SHP77 treated with DMSO at 0.1 percent for 48 hours (cell line): Measurements from ENCODE around the gene FAM228B.
"Not testable (repeated sequence)": the region's sequence is repeated elsewhere in the genome, so short reads cannot be mapped to it uniquely, and the experiment has no call there.

ENCODE experiments used
- DNase-seq: peaks from one replicate; lab custom pipeline; 2025; lab: John Stamatoyannopoulos, UW

FAM228B gene

DNA sequence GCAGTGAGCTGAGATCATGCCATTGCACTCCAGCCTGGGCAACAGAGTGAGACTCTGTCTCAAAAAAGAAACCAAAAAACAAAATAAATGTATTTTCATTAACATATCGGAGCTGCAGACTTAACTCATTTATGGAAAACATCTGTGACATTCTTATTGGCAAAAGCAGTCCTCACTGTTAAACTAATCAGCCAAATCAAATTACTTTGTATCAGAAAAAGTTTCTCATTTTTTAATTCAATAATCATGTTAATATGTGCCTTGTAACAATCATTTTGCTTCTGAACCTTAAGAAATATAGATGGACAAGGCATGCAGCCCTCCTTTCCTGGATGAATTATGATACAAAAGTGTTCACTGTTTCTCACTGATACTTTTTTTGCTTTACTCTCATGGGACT, 20.6 kb upstream of the FAM228B start:
- DNase-seq = no peak

GRCh38 chr2:24104110-24104650, 19.1 kb upstream of the FAM228B start:
- DNase-seq = no peak

DNA sequence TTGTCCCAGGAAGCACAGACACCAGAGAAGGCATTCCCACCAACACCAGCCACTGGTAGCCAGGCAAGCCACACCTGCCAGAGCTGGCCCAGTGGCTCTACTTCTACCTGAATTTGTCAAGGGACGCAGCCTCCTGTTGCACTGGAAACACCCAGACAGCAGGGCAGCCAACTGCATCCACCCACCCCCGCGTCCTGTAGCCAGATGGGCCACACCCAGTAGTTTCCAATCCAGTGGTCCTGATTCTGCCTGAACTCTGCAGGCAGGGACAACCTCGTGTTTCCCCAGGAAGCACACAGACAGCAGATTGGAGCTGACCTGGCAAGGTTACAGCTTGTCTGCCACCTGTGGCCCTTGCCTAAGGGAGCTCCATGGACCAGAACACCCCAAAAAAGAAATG, 18.4 kb upstream of the FAM228B start:
- DNase-seq = no peak

DNA sequence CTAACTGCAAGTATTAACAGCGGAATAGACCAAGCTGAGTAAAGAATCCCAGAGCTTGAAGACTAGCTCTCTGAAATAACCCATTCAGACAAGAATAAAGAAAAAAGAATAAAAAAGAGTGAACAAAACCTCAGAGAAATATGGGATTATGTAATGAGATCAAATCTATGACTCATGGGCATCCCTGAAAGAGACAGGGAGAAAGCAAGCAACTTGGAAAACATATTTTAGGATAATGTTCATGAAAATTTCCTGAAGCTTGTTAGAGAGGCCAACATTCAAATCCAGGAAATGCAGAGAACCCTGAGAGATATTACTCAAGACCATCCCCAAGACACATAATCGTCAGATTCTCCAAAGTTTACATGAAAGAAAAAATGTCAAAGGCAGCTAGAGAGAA, 17.5 kb upstream of the FAM228B start:
- no peak for DNase-seq

- no peak for DNase-seq
These were observed 16.5 kb upstream of the FAM228B start for GRCh38 chr2:24106786-24107185.

GRCh38 chr2:24107336-24107735, 15.9 kb upstream of the FAM228B start:
- DNase-seq = no peak

DNA sequence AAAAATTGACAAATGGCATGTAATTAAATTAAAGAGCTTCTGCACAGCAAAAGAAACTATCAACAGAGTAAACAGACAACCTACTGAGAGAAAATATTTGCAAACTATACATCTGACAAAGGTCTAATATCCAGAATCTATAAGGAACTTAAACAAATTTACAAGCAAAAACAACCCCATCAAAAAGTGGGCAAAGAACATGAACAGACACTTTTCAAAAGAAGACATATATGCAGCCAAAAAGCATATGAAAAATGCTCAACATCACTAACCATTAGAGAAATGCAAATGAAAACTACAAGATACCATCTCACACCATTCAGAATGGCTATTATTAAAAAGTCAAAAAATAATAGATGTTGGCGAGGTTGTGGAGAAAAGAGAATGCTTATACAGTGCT, 13.8 kb upstream of the FAM228B start:
- not testable (repeated sequence) for DNase-seq

DNA sequence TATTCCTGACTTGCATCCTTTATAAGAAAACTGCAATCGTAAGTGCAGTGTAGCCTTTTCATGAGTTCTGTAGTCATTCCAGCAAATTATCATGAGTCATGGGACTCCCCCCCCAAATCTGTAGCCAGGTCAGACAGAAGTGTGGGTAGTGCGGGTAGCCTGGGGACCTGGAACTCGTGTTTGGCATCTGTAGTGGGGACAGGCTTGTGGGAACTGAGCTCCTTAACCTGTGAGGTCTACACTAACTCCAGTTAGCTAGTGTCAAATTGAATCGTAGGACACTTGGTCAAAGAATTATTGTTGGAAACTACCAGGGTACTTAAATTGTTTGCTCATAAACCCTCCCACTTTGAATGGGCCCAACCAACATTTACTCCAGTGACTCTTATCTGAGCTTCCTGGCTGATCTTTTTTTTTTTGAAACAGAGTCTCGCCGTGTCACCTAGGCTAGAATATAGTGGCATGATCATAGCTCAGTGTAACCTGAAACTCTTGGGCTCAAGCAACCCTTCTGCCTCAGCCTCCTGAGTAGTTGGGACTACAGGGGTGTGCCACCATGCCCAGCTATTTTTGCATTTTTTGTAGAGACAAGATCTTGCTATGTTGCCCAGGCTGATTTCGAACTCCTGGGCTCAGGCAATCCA, 12.5 kb upstream of the FAM228B start:
- no peak for DNase-seq

GRCh38 chr2:24111407-24111901, 11.8 kb upstream of the FAM228B start:
- no peak for DNase-seq

DNA sequence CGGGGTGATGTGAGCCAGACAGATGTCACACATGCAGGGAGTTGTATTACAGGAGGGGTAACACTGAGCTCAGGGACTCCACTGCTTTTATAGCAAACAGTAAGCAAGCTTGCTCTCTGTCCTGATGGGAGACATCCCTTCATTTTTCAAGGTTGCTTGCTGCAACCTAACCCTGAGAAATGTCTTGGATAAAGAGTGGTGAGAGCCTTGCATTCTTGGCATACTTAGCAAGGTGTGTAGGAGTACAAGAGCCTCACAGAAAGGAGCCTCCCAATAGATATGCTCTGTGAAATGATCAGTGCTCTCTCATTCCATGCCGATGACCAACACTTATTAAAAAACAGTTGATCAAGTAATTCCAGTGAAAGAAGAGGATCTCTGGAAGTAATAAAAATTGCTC, 8.2 kb upstream of the FAM228B start:
- no peak for DNase-seq

GRCh38 chr2:24117902-24118301, 5.4 kb upstream of the FAM228B start:
- DNase-seq = no peak

GRCh38 chr2:24121066-24121465, 2.2 kb upstream of the FAM228B start:
- no peak for DNase-seq

DNA sequence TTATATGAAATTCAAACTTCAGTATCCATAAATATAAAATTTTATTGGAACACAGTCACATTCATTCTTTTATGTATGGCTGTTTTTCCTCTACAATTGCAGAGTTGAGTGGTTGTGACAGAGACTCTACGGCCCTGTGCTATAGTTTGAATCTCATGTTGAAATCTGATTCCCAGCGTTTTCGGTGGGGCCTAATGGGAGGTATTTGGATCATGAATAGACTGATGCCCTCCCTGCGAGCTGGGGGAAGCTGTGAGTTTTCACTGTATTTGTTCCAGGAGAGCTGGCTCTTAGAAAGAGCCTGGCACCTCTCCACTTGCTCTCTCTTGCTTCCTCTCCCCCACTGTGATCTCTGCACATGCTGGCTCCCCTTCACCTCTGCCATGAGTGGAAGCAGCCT, 1.8 kb upstream of the FAM228B start:
- DNase-seq = no peak

DNA sequence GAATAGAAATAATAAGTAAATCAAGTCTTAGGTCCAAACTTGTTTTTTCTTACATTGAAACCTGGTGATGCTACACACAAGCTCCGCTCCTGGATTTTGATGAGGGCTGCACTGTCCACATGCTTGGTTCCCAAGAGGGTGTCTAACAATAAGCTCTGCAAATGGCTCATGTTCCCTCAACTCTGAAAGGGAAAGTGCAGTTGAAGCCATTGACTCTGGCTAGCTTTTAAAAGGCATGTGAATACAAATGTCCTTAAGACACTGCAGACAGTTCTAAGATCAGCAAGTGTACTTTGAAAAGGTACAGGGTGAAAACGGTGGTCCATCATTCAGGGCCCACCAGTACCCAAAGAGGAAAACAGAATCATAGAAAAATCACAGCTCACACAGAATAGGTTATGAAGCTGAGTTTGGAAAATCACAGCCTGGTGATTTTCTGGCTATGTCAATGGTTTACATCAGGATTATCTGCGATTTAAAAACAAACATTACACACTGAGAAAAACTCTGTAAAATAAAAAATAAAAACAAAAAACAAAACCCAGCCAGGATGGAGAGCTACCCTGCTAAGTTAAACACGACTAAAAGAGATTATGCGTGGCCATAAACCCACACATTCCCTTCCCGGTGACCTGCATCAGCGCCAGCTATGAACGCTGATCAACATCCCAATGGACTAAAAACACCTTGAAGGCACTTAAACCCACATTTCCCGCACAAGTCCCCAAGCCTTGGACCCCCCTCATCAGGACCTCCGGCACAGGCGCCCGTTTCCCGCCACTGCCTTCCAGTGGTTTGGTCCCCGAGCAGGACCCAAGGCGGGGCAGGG, 689 bp upstream of the FAM228B start:
- no peak for DNase-seq

GRCh38 chr2:24123922-24124580, 782 bp downstream of the FAM228B start:
- DNase-seq = no peak

- no peak for DNase-seq
These were observed 2.7 kb downstream of the FAM228B start for GRCh38 chr2:24125956-24126355.

GRCh38 chr2:24132543-24132942, 9.3 kb downstream of the FAM228B start:
- no peak for DNase-seq

DNA sequence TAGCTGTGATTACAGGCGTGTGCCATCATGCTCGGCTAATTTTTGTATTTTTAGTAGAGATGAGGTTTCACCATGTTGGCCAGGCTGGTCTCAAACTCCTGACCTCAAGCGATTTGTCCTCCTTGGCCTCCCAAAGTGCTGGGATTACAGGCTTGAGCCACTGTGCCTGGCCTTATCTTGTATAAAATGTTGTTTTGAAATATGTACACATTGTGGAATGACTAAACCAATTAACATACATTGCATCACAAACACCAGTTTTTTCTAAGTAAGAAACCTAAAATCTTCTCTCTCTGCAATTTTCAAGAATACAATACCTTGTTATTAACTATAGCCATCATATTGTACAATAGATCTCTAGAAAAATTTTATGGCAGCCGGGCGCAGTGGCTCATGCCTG, 17.0 kb downstream of the FAM228B start:
- DNase-seq = not testable (repeated sequence)

- DNase-seq = no peak
These were observed 24.1 kb downstream of the FAM228B start for GRCh38 chr2:24147364-24147763.

- no peak for DNase-seq
These were observed 29.3 kb downstream of the FAM228B start for GRCh38 chr2:24152413-24153197.

GRCh38 chr2:24153478-24153877, 30.2 kb downstream of the FAM228B start:
- no peak for DNase-seq

DNA sequence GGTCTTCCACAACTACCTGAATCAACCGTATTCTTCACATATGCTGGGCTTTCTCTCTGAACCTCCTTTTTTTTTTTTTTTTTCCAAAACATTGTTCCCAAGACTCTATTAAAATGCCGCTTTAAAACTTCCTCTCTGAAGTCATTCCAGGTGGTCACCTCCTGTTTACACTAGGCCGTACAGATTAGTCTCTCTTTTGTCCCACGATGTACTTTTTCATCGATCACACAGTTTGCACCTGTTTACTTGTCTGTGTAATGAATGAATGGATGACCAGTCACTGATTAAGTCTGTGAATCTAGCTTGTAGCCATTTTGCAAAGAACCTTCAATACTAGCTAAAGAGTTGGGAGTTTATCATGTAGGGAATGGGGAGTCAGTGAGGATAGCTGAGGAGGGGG, 34.9 kb downstream of the FAM228B start:
- no peak for DNase-seq
